Measurements from ENCODE around the gene DNAI7.

DNA sequence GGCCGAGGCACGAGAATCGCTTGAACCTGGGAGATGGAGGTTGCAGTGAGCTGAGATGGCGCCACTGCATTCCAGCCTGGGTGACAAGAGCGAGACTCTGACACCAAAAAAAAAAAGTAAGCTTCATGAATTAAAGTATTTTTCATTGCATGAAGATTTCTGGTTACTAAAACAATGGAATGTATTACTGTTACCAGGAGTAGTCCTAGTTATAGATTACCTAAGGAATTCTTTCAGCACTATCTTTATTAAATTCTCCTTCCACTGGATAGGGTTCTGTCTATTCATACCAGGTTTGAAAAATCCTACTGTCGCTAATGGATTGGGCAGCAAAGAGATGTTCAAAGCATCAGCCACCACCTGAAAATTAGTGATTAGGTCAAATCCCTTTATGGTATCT, 12.5 kb upstream of the DNAI7 start:
- TF ChIP-seq, protein P1, sequence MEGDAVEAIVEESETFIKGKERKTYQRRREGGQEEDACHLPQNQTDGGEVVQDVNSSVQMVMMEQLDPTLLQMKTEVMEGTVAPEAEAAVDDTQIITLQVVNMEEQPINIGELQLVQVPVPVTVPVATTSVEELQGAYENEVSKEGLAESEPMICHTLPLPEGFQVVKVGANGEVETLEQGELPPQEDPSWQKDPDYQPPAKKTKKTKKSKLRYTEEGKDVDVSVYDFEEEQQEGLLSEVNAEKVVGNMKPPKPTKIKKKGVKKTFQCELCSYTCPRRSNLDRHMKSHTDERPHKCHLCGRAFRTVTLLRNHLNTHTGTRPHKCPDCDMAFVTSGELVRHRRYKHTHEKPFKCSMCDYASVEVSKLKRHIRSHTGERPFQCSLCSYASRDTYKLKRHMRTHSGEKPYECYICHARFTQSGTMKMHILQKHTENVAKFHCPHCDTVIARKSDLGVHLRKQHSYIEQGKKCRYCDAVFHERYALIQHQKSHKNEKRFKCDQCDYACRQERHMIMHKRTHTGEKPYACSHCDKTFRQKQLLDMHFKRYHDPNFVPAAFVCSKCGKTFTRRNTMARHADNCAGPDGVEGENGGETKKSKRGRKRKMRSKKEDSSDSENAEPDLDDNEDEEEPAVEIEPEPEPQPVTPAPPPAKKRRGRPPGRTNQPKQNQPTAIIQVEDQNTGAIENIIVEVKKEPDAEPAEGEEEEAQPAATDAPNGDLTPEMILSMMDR (IDR thresholded peaks at IDR 0.05; ENCODE audit: poor library complexity, severe bottlenecking), result no peak
- no peak for TF ChIP-seq EZH2 (IDR thresholded peaks at IDR 0.05; ENCODE audit: borderline replicate concordance, insufficient read depth, low read length, poor library complexity, severe bottlenecking)
- no peak for TF ChIP-seq POLR2AphosphoS5 (IDR thresholded peaks at IDR 0.05)
- no peak for TF ChIP-seq REST (IDR thresholded peaks at IDR 0.05; ENCODE audit: borderline replicate concordance)
- no peak for TF ChIP-seq TAF1 (IDR thresholded peaks at IDR 0.05; ENCODE audit: low read depth)

Data from neural cell (in vitro differentiated cells).